Panc1 (cell line): ENCODE measurements around the gene CNTLN. TPM values are rescaled to one million over a fixed set of nuclear protein-coding genes. Genes with fewer than 3 reads are reported as not detected.

ENCODE experiments used
- ATAC-seq: fragments of 200-7000 bp; cut with Tn5 transposase; 2 replicates; pipeline ENCODE4 v1.9.1; 2020; ENCODE audit warnings: mild to moderate bottlenecking, moderate library complexity
- BruUV-seq: library from RNA; stranded (reverse); fragments of 400-500 nt; replicated peaks from 2 replicates; lab custom pipeline; 2021; lab: Mats Ljungman, UMichigan
- CTCF ChIA-PET: fragments of 300-600 bp; sonication (Branson Sonifier 250); formaldehyde crosslinking; loops from one replicate; lab custom pipeline; 2022; ENCODE audit warnings: antibody characterized with exemption; lab: Charles Lee
- POLR2A ChIA-PET: fragments of 300-600 bp; sonication (Branson Sonifier 250); formaldehyde crosslinking; loops from one replicate; lab custom pipeline; 2022; ENCODE audit warnings: antibody characterized with exemption; lab: Charles Lee
- DNase-seq: peaks from one replicate; pipeline ENCODE4 v3.0.0-alpha.2; 2010; ENCODE audit warnings: low read depth, low spot score
- H3K27ac ChIP-seq: 2 replicates; pipeline ENCODE4 v1.5.1; 2011; ENCODE audit warnings: mild to moderate bottlenecking, low read length, inconsistent platforms
- H3K27me3 ChIP-seq: fragments of 200-500 bp; sonication (Bioruptor generic); 2 replicates; pipeline ENCODE4 v1.6.0; 2014; ENCODE audit warnings: low read length, inconsistent platforms; ENCODE audit not compliant: control insufficient read depth, insufficient read depth
- H3K36me3 ChIP-seq: fragments of 200-500 bp; sonication (Bioruptor generic); 2 replicates; pipeline ENCODE4 v1.5.1; 2014; ENCODE audit warnings: inconsistent platforms, mild to moderate bottlenecking, low read length, moderate library complexity; ENCODE audit not compliant: control insufficient read depth, insufficient read depth
- H3K4me1 ChIP-seq: 2 replicates; pipeline ENCODE4 v1.5.1; 2011; ENCODE audit warnings: inconsistent platforms, mild to moderate bottlenecking, low read length, moderate library complexity; ENCODE audit not compliant: control insufficient read depth, insufficient read depth
- H3K4me3 ChIP-seq, 2 experiments: 2 replicates each; pipeline ENCODE4 v1.5.1; 2011 to 2012; ENCODE audit warnings: low read depth in 2 of 2, low read length in 2 of 2, mild to moderate bottlenecking in 2 of 2, inconsistent platforms in 1 of 2, moderate library complexity in 1 of 2
- H3K9me3 ChIP-seq: fragments of 200-500 bp; sonication (Bioruptor generic); 2 replicates; pipeline ENCODE4 v1.5.1; 2014; ENCODE audit warnings: low read depth, mild to moderate bottlenecking, inconsistent platforms, low read length, moderate library complexity; ENCODE audit not compliant: control insufficient read depth, insufficient read depth
- POLR2AphosphoS5 ChIP-seq: IDR thresholded peaks from 2 replicates; pipeline ENCODE4 v1.6.1; 2012; ENCODE audit warnings: mild to moderate bottlenecking, low read depth, low read length, moderate library complexity
- SIN3A ChIP-seq: IDR thresholded peaks from 2 replicates; pipeline ENCODE4 v1.6.1; 2012; ENCODE audit warnings: low read depth, mild to moderate bottlenecking, low read length, moderate library complexity, borderline replicate concordance; ENCODE audit not compliant: insufficient read depth
- TCF7L2 ChIP-seq: IDR thresholded peaks from 2 replicates; pipeline ENCODE4 v1.6.1; 2011; ENCODE audit warnings: mild to moderate bottlenecking, low read depth, low read length, inconsistent platforms
- in situ Hi-C: cut with HindIII; loops from 2 replicates; pipeline ENCODE4 v1.10.0; 2016; ENCODE audit warnings: low sequenced_read_pairs, low pct_unique_long_range_greater_than_20kb
- intact Hi-C: fragments of 100-400 bp; cut with micrococcal nuclease; formaldehyde crosslinking; loops from one replicate; pipeline ENCODE4 v1.10.0; 2022; ENCODE audit not compliant: unreplicated experiment
- total RNA-seq: library from RNA; stranded (reverse); gene quantifications from one replicate; pipeline ENCODE4 v1.2.1, GENCODE V29; 2021; ENCODE audit not compliant: unreplicated experiment
- TF ChIP-seq, protein P1 (sequence below): fragments of 450-650 bp; IDR thresholded peaks from 2 replicates; pipeline ENCODE4 v1.5.1; 2017; ENCODE audit warnings: mild to moderate bottlenecking
- TF ChIP-seq, protein P2 (sequence below), 2 experiments: IDR thresholded peaks; 2 replicates each; pipeline ENCODE4 v1.6.1; 2011 to 2012; ENCODE audit warnings: low read depth in 2 of 2, control low read depth in 1 of 2, low read length in 1 of 2, mild to moderate bottlenecking in 1 of 2, moderate library complexity in 1 of 2; ENCODE audit not compliant: insufficient read depth in 1 of 2

Gene CNTLN
- total RNA-seq, 1 experiment from 2014 or later: not detected

GRCh38 chr9:17130291-17130690, 4.5 kb upstream of the CNTLN start:
- Histone ChIP-seq H3K36me3 (no peaks in the 10 kb centered on the region), H3K27me3 (no peaks in the 10 kb centered on the region), H3K4me1 (no peaks in the 10 kb centered on the region), H3K27ac (no peak overlapping the region), H3K9me3 (no peaks in the 10 kb centered on the region), H3K4me3 (no peak overlapping the region)
- POLR2A ChIA-PET: no interaction called here
- CTCF ChIA-PET: no interaction called here
- intact Hi-C loops: no loop called here
- in situ Hi-C loops: no loop called here
- DNase-seq (no peak), ATAC-seq (no peak)
- no TSS peak for BruUV-seq
- TF ChIP-seq, protein P1, sequence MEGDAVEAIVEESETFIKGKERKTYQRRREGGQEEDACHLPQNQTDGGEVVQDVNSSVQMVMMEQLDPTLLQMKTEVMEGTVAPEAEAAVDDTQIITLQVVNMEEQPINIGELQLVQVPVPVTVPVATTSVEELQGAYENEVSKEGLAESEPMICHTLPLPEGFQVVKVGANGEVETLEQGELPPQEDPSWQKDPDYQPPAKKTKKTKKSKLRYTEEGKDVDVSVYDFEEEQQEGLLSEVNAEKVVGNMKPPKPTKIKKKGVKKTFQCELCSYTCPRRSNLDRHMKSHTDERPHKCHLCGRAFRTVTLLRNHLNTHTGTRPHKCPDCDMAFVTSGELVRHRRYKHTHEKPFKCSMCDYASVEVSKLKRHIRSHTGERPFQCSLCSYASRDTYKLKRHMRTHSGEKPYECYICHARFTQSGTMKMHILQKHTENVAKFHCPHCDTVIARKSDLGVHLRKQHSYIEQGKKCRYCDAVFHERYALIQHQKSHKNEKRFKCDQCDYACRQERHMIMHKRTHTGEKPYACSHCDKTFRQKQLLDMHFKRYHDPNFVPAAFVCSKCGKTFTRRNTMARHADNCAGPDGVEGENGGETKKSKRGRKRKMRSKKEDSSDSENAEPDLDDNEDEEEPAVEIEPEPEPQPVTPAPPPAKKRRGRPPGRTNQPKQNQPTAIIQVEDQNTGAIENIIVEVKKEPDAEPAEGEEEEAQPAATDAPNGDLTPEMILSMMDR: no peak
- TF ChIP-seq POLR2AphosphoS5 (no peak), SIN3A (no peak), TCF7L2 (no peak)
- TF ChIP-seq, protein P2, sequence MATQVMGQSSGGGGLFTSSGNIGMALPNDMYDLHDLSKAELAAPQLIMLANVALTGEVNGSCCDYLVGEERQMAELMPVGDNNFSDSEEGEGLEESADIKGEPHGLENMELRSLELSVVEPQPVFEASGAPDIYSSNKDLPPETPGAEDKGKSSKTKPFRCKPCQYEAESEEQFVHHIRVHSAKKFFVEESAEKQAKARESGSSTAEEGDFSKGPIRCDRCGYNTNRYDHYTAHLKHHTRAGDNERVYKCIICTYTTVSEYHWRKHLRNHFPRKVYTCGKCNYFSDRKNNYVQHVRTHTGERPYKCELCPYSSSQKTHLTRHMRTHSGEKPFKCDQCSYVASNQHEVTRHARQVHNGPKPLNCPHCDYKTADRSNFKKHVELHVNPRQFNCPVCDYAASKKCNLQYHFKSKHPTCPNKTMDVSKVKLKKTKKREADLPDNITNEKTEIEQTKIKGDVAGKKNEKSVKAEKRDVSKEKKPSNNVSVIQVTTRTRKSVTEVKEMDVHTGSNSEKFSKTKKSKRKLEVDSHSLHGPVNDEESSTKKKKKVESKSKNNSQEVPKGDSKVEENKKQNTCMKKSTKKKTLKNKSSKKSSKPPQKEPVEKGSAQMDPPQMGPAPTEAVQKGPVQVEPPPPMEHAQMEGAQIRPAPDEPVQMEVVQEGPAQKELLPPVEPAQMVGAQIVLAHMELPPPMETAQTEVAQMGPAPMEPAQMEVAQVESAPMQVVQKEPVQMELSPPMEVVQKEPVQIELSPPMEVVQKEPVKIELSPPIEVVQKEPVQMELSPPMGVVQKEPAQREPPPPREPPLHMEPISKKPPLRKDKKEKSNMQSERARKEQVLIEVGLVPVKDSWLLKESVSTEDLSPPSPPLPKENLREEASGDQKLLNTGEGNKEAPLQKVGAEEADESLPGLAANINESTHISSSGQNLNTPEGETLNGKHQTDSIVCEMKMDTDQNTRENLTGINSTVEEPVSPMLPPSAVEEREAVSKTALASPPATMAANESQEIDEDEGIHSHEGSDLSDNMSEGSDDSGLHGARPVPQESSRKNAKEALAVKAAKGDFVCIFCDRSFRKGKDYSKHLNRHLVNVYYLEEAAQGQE (IDR thresholded peaks at IDR 0.05; ENCODE audit: insufficient read depth in 1 of 2, low read depth in 2 of 2, low read length in 1 of 2): no peak

DNA sequence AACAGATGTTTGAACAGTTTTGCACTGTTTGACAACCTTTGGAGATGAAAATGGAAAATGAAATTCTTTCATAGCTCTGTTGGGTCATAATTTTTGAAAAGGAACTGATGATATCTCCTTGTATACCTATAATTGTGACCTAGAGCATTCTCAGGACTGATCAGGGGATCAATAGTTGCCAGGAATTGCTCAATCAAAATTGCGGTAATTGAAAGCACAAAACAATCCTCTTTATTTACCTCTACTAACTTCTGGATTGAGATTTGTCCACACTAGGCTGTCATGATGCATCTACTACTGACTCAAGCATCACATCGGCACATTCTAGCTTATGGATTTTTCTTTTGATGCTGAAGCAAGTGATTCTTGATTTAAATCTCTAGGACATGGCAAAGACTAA, 4.1 kb upstream of the CNTLN start:
- H3K9me3 ChIP-seq: no peaks in the 10 kb centered on the region
- no peaks in the 10 kb centered on the region for H3K36me3 ChIP-seq
- no peaks in the 10 kb centered on the region for H3K4me1 ChIP-seq
- ATAC-seq (no peak), DNase-seq (no peak)
- BruUV-seq: no TSS peak
- CTCF ChIA-PET: no interaction called here
- H3K27me3 ChIP-seq: no peaks in the 10 kb centered on the region
- POLR2A ChIA-PET: no interaction called here
- in situ Hi-C loops: no loop called here
- no peak overlapping the region for H3K4me3 ChIP-seq
- intact Hi-C loops: no loop called here
- TF ChIP-seq POLR2AphosphoS5: no peak
- TF ChIP-seq SIN3A: no peak
- TF ChIP-seq, protein P2 (IDR thresholded peaks at IDR 0.05; ENCODE audit: insufficient read depth in 1 of 2, low read depth in 2 of 2, low read length in 1 of 2): no peak
- no peak for TF ChIP-seq TCF7L2
- TF ChIP-seq, protein P1: no peak
- no peak overlapping the region for H3K27ac ChIP-seq
